HCT116 (cell line): ENCODE measurements around the gene MCEMP1. TPM values are rescaled to one million over a fixed set of nuclear protein-coding genes. Genes with fewer than 3 reads are reported as not detected.

Experiments used
- ATAC-seq: fragments of 200-7000 bp; cut with Tn5 transposase; 2 replicates; pipeline ENCODE4 v1.9.1; 2020; ENCODE audit warnings: mild to moderate bottlenecking, moderate library complexity
- BruUV-seq: library from RNA; stranded (reverse); fragments of 400-500 nt; replicated peaks from 2 replicates; lab custom pipeline; 2021; lab: Mats Ljungman, UMichigan
- CTCF ChIA-PET: fragments of 300-600 bp; sonication (Branson Sonifier 250); formaldehyde crosslinking; loops from one replicate; lab custom pipeline; 2021; ENCODE audit warnings: antibody characterized with exemption; lab: Charles Lee
- POLR2A ChIA-PET: fragments of 300-600, 350-600 bp; sonication (Branson Sonifier 250); formaldehyde crosslinking; loops from one replicate; lab custom pipeline; 2021; ENCODE audit warnings: antibody characterized with exemption; lab: Charles Lee
- RAD21 ChIA-PET, 2 experiments: fragments of 300-600 bp; sonication (Branson Sonifier 250); formaldehyde crosslinking; loops; one replicate each; lab custom pipeline; 2023; ENCODE audit warnings: low total read pairs in 2 of 2; ENCODE audit not compliant: uncharacterized antibody in 2 of 2, unreplicated experiment in 2 of 2, low non-redundant PET in 1 of 2; lab: Charles Lee
- DNase-seq: peaks from one replicate; pipeline ENCODE4 v3.0.0-alpha.2; 2010; ENCODE audit warnings: low read depth, low spot score
- H2AFZ ChIP-seq: fragments of 200-600 bp; shearing (Covaris generic), sonication (generic); 2 replicates; pipeline ENCODE4 v1.6.1; 2017; ENCODE audit warnings: low read depth, mixed run types, mixed read lengths, antibody characterized with exemption, low read length; ENCODE audit not compliant: poor library complexity, severe bottlenecking
- H3K27ac ChIP-seq: 2 replicates; pipeline ENCODE4 v1.5.1; 2012; ENCODE audit warnings: low read depth, low read length
- H3K27me3 ChIP-seq: fragments of 200-600 bp; sonication (generic); 2 replicates; pipeline ENCODE4 v1.6.1; 2016; ENCODE audit warnings: mixed run types, low read length, mixed read lengths; ENCODE audit not compliant: insufficient read depth
- H3K36me3 ChIP-seq, 2 experiments: fragments of 200-500 bp in 1 of 2; fragments of 200-600 bp in 1 of 2; sonication (Bioruptor generic) in 1 of 2; sonication (generic) in 1 of 2; 2 replicates each; pipeline versions ENCODE4 v1.5.1 to v1.6.1; 2014 to 2016; ENCODE audit warnings: low read length in 2 of 2, inconsistent platforms in 1 of 2, mixed read lengths in 1 of 2, mixed run types in 1 of 2; ENCODE audit not compliant: insufficient read depth in 2 of 2, control insufficient read depth in 1 of 2
- H3K4me1 ChIP-seq, 2 experiments: fragments of 200-600 bp in 1 of 2; sonication (generic) in 1 of 2; 2 replicates each; pipeline versions ENCODE4 v1.5.1 to v1.6.1; 2012 to 2017; ENCODE audit warnings: low read length in 2 of 2, inconsistent platforms in 1 of 2, mild to moderate bottlenecking in 1 of 2, mixed read lengths in 1 of 2, mixed run types in 1 of 2, moderate library complexity in 1 of 2; ENCODE audit not compliant: insufficient read depth in 2 of 2, control insufficient read depth in 1 of 2
- H3K4me2 ChIP-seq: fragments of 200-600 bp; sonication (generic); 2 replicates; pipeline ENCODE4 v1.6.1; 2017; ENCODE audit warnings: mixed run types, low read length, mixed read lengths
- H3K4me3 ChIP-seq, 2 experiments: fragments of 200-600 bp in 1 of 2; sonication (generic) in 1 of 2; replicated peaks in 1 of 2; 2 replicates each; pipeline ENCODE4 v1.5.1; 2011 to 2016; ENCODE audit warnings: low read length in 2 of 2, control low read depth in 1 of 2, low read depth in 1 of 2, mild to moderate bottlenecking in 1 of 2, mixed read lengths in 1 of 2, mixed run types in 1 of 2
- H3K79me2 ChIP-seq: fragments of 200-600 bp; sonication (generic); 2 replicates; pipeline ENCODE4 v1.6.1; 2017; ENCODE audit warnings: mild to moderate bottlenecking, mixed run types, low read length, moderate library complexity, mixed read lengths; ENCODE audit not compliant: insufficient read depth
- H3K9ac ChIP-seq: fragments of 200-600 bp; sonication (generic); 2 replicates; pipeline ENCODE4 v1.6.1; 2016; ENCODE audit warnings: low read length, mixed read lengths
- H3K9me2 ChIP-seq: fragments of 200-600 bp; sonication (generic), shearing (Covaris generic); 2 replicates; pipeline ENCODE4 v1.6.1; 2017; ENCODE audit warnings: mixed run types, mild to moderate bottlenecking, moderate library complexity; ENCODE audit not compliant: insufficient read depth
- H3K9me3 ChIP-seq, 2 experiments: fragments of 200-500 bp in 1 of 2; fragments of 200-600 bp in 1 of 2; sonication (Bioruptor generic) in 1 of 2; sonication (generic) in 1 of 2; 2 replicates each; pipeline ENCODE4 v1.6.1; 2014 to 2017; ENCODE audit warnings: low read length in 2 of 2, mixed read lengths in 2 of 2, inconsistent platforms in 1 of 2, low read depth in 1 of 2, mild to moderate bottlenecking in 1 of 2, mixed run types in 1 of 2, moderate library complexity in 1 of 2; ENCODE audit not compliant: control insufficient read depth in 1 of 2, insufficient read depth in 1 of 2
- H4K20me1 ChIP-seq: fragments of 200-600 bp; sonication (generic), shearing (Covaris generic); 2 replicates; pipeline ENCODE4 v1.6.1; 2017; ENCODE audit warnings: mixed run types, mild to moderate bottlenecking, moderate library complexity; ENCODE audit not compliant: insufficient read depth
- CBX3 ChIP-seq: IDR thresholded peaks from 2 replicates; pipeline ENCODE4 v1.6.1; 2012; ENCODE audit warnings: low read depth
- CEBPB ChIP-seq: IDR thresholded peaks from 2 replicates; pipeline ENCODE4 v1.6.1; 2012; ENCODE audit warnings: low read depth
- EGR1 ChIP-seq: IDR thresholded peaks from 2 replicates; pipeline ENCODE4 v1.6.1; 2012; ENCODE audit warnings: low read depth
- ELF1 ChIP-seq: IDR thresholded peaks from 2 replicates; pipeline ENCODE4 v1.6.1; 2012; ENCODE audit warnings: low read depth, borderline replicate concordance
- EZH2phosphoT487 ChIP-seq: fragments of 200-600 bp; IDR thresholded peaks from 2 replicates; pipeline ENCODE4 v1.6.1; 2018; ENCODE audit warnings: antibody characterized with exemption, borderline replicate concordance
- FOSL1 ChIP-seq: IDR thresholded peaks from 2 replicates; pipeline ENCODE4 v1.6.1; 2012; ENCODE audit warnings: low read depth
- JUND ChIP-seq: IDR thresholded peaks from 2 replicates; pipeline ENCODE4 v1.6.1; 2012
- MAX ChIP-seq: IDR thresholded peaks from 2 replicates; pipeline ENCODE4 v1.6.1; 2012
- POLR2A ChIP-seq: IDR thresholded peaks from 2 replicates; pipeline ENCODE4 v1.7.0; 2011; ENCODE audit warnings: borderline replicate concordance; ENCODE audit not compliant: insufficient read depth, insufficient read length; ENCODE audit errors: extremely low read depth
- POLR2AphosphoS5 ChIP-seq: IDR thresholded peaks from 2 replicates; pipeline ENCODE4 v1.6.1; 2011; ENCODE audit warnings: mild to moderate bottlenecking, low read depth, low read length, moderate library complexity
- RAD21 ChIP-seq: IDR thresholded peaks from 2 replicates; pipeline ENCODE4 v1.6.1; 2012; ENCODE audit warnings: low read depth, mild to moderate bottlenecking
- REST ChIP-seq: IDR thresholded peaks from 2 replicates; pipeline ENCODE4 v1.6.1; 2012; ENCODE audit warnings: low read depth
- SIN3A ChIP-seq: IDR thresholded peaks from 2 replicates; pipeline ENCODE4 v1.6.1; 2012; ENCODE audit warnings: low read depth
- SRF ChIP-seq: IDR thresholded peaks from 2 replicates; pipeline ENCODE4 v1.6.1; 2012; ENCODE audit warnings: low read depth
- TCF7L2 ChIP-seq: IDR thresholded peaks from 2 replicates; pipeline ENCODE4 v1.7.0; 2011; ENCODE audit warnings: borderline replicate concordance, inconsistent platforms; ENCODE audit not compliant: insufficient read depth, insufficient read length; ENCODE audit errors: extremely low read depth
- YY1 ChIP-seq: IDR thresholded peaks from 2 replicates; pipeline ENCODE4 v1.6.1; 2011; ENCODE audit warnings: low read length, low read depth, moderate library complexity, mild to moderate bottlenecking; ENCODE audit not compliant: insufficient replicate concordance; ENCODE audit errors: extremely low read depth
- ZBTB33 ChIP-seq: IDR thresholded peaks from 2 replicates; pipeline ENCODE4 v1.6.1; 2011; ENCODE audit warnings: mild to moderate bottlenecking, low read length, moderate library complexity; ENCODE audit not compliant: insufficient replicate concordance; ENCODE audit errors: extremely low read depth
- ZFX ChIP-seq: fragments of 450-650 bp; IDR thresholded peaks from 2 replicates; pipeline ENCODE4 v1.6.1; 2017
- ZNF274 ChIP-seq: fragments of 200-500 bp; sonication (Bioruptor generic); IDR thresholded peaks from 2 replicates; pipeline ENCODE4 v1.6.1; 2014; ENCODE audit warnings: mild to moderate bottlenecking, low read depth, low read length, inconsistent platforms
- intact Hi-C: fragments of 100-400 bp; cut with micrococcal nuclease; formaldehyde crosslinking; loops from 2 replicates; pipeline ENCODE4 v1.10.0; 2022
- total RNA-seq: library from RNA; stranded (reverse); gene quantifications from one replicate; pipeline ENCODE4 v1.2.1, GENCODE V29; 2021; ENCODE audit not compliant: unreplicated experiment

Gene MCEMP1
- total RNA-seq, 1 experiment from 2014 or later = not detected

GRCh38 chr19:7669641-7670040 lies 7.2 kb upstream of the MCEMP1 start:
- Histone ChIP-seq H3K9me3 (peaks cover 0 to 3% of the 10 kb centered on the region in 2 experiments; a peak in 1 of 4 replicates), H3K9me2 (no peaks in the 10 kb centered on the region), H4K20me1 (no peaks in the 10 kb centered on the region), H3K36me3 (no peaks in the 10 kb centered on the region), H3K4me1 (peaks cover 3 to 10% of the 10 kb centered on the region in 2 experiments; a peak in 3 of 4 replicates), H3K9ac (no peak overlapping the region), H3K4me2 (no peak overlapping the region), H3K27me3 (no peaks in the 10 kb centered on the region), H3K27ac (no peak overlapping the region), H3K79me2 (no peaks in the 10 kb centered on the region), H3K4me3 (no peak overlapping the region), H2AFZ (no peak overlapping the region)
- RAD21 ChIA-PET = no interaction called here
- CTCF ChIA-PET = interaction anchor here (2.3 kb wide), 1 partner anchor 11 kb away, joined by 12 read pairs; the partner anchor contains the start of gene TRAPPC5
- no peak for ATAC-seq
- BruUV-seq = no TSS peak
- no peak for DNase-seq
- TF ChIP-seq EZH2phosphoT487 = no peak
- no peak for TF ChIP-seq CBX3
- TF ChIP-seq MAX = no peak
- no peak for TF ChIP-seq JUND
- no peak for TF ChIP-seq REST
- TF ChIP-seq ELF1 = no peak
- no peak for TF ChIP-seq RAD21
- TF ChIP-seq POLR2A = no peak
- no peak for TF ChIP-seq POLR2AphosphoS5
- no peak for TF ChIP-seq ZBTB33
- no peak for TF ChIP-seq ZFX
- TF ChIP-seq SRF = no peak
- no peak for TF ChIP-seq EGR1
- no peak for TF ChIP-seq SIN3A
- no peak for TF ChIP-seq ZNF274
- TF ChIP-seq FOSL1 = no peak
- TF ChIP-seq YY1 = no peak
- no peak for TF ChIP-seq CEBPB
- TF ChIP-seq TCF7L2 = no peak
- POLR2A ChIA-PET = no interaction called here
- intact Hi-C loops = no loop called here
